Activated T-cell treated with anti-CD3 and anti-CD28 coated beads, Interleukin-2, amount 50 U/mL, for 4 hours (primary cell): ENCODE data around the gene GCNT2. TPM values are rescaled to one million over a fixed set of nuclear protein-coding genes. Genes with fewer than 3 reads are reported as not detected.
"Not testable (repeated sequence)": the region's sequence is repeated elsewhere in the genome, so short reads cannot be mapped to it uniquely, and the experiment has no call there.

Experiments used
- ATAC-seq, 2 donors: fragments of 200-7000 bp; cut with Tn5 transposase; one replicate each; pipeline ENCODE4 v1.10.0; 2021
- DNase-seq: peaks from one replicate; pipeline ENCODE4 v3.0.0-alpha.2; 2020
- H3K27me3 Mint-ChIP-seq: one replicate; pipeline ENCODE4 v1.8.0; 2021; ENCODE audit warnings: low read depth, mixed read lengths
- H3K36me3 Mint-ChIP-seq: one replicate; pipeline ENCODE4 v1.8.0; 2022; ENCODE audit warnings: mixed read lengths; ENCODE audit not compliant: insufficient read depth
- H3K4me1 Mint-ChIP-seq: one replicate; pipeline ENCODE4 v1.8.0; 2021; ENCODE audit warnings: low read depth, mixed read lengths
- H3K4me3 Mint-ChIP-seq: one replicate; pipeline ENCODE4 v1.8.0; 2021; ENCODE audit warnings: mild to moderate bottlenecking, moderate library complexity, mixed read lengths
- H3K9me3 Mint-ChIP-seq: one replicate; pipeline ENCODE4 v1.8.0; 2021; ENCODE audit warnings: mixed read lengths
- total RNA-seq, 3 donors: library from RNA; stranded (reverse); gene quantifications; one replicate each; pipeline ENCODE4 v1.2.1, GENCODE V29; 2021

The GCNT2 gene
- under 1 TPM; 0.71 to 0.92 (median 0.78) TPM for total RNA-seq

DNA sequence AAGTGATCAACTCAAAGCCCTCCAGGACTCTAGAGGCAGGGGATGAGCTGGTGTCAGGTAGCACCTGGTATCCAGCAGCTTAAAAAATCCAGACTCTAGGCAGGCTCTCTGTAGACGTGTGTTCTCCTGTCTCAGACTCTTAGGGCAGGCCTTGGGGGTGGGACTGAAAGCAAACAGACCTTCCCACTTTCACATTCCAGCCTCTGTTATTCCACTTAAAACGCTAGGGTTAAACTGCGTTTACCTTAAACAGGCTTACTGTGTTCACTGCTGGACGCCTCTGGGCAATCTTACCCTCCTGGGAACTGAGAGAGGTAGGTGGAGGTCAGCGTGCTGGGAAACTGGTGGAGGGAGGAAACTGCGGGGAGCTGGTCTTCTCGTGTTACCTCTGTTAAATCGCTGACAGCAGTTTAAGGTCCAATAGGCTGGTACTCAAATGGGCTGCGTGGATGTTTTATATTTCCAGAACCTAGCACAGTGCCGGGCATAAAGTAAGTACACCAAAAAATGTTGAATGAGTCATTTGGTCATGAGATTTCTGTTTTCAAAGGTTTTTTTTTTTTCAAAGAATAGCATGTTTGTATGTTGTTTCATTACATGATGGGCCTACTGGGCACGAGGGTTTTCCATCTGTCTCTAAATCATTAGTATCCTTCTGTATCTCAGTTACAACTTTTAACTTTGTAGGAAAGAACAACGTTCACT, at the start of gene GCNT2:
TSS of gene GCNT2 (plus strand) at position 248 of the 705 bp plus-strand sequence. CDS start 7,561 bp downstream, outside the sequence.
- no peak within 1 kb of the TSS for H3K4me3 Mint-ChIP-seq

DNA sequence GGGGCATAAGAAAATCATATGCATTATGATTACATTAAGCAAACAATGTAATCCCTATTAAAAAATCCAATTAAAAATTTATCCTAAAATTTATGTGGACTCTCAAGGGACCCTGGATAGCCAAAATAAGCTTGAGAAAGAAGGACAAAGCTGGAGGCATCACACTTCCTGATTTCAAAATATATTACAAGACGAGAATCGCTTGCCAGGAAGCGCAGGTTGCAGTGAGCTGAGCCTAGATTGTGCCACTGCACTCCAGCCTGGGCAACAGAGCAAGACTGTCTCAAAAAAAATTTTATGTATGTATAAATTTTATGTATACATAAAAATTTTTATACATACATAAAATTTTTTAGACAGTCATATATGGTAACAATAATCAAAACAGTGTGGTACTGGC, 48.5 kb upstream of the GCNT2 start:
- no peak for ATAC-seq
- Mint-ChIP-seq H3K27me3 (peaks cover 11% of the 10 kb centered on the region), H3K9me3 (no peaks in the 10 kb centered on the region), H3K4me3 (no peak overlapping the region), H3K36me3 (no peaks in the 10 kb centered on the region), H3K4me1 (no peaks in the 10 kb centered on the region)
- DNase-seq, result no peak

More for the DNA sequence above, at the start of gene GCNT2:
- ATAC-seq (no peak), DNase-seq (no peak)
- Mint-ChIP-seq H3K36me3 (no peaks in the 10 kb centered on the region), H3K9me3 (no peaks in the 10 kb centered on the region), H3K4me1 (no peaks in the 10 kb centered on the region), H3K27me3 (no peaks in the 10 kb centered on the region)

DNA sequence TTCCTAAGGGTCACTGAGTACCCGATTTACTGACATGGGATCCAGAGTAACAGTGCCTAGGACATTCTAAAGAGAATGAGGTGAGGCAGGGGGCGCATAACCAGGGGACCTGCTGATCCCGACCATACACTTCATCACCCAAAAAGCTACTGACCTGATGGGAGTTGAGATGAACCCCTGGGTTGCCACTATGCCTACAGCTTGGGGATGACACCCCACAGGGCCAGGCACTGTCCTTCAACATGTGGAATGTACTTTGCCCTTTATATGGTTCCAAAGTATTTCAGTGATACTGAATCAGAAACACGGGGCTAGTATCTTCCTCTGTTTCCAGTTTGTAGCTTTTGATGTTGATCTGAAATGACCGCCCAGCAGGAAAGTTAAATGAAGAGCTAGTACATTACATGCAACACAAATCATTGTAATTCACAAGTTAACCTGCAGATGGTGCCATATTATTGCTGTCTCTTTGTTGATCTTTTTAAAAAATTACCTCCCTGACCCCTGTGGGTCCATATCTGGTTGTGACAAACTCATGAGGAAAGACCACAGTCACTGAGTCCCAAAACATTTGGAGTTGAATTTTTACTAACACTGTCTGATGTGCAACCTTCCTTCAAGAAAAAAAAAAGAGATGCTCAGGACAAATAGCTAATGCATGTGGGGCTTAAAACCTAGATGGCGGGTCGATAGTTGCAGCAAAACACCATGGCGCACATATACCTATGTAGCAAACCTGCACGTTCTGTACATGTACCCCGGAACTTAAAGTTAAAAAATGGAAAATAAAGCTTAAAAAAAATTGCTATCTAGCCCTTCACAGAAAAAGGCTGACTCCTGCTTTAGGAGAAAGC, 42.7 kb upstream of the GCNT2 start:
- Mint-ChIP-seq H3K4me3 (no peak overlapping the region), H3K36me3 (no peaks in the 10 kb centered on the region), H3K9me3 (no peaks in the 10 kb centered on the region), H3K27me3 (peaks cover 15% of the 10 kb centered on the region), H3K4me1 (no peaks in the 10 kb centered on the region)
- ATAC-seq (no peak), DNase-seq (no peak)

DNA sequence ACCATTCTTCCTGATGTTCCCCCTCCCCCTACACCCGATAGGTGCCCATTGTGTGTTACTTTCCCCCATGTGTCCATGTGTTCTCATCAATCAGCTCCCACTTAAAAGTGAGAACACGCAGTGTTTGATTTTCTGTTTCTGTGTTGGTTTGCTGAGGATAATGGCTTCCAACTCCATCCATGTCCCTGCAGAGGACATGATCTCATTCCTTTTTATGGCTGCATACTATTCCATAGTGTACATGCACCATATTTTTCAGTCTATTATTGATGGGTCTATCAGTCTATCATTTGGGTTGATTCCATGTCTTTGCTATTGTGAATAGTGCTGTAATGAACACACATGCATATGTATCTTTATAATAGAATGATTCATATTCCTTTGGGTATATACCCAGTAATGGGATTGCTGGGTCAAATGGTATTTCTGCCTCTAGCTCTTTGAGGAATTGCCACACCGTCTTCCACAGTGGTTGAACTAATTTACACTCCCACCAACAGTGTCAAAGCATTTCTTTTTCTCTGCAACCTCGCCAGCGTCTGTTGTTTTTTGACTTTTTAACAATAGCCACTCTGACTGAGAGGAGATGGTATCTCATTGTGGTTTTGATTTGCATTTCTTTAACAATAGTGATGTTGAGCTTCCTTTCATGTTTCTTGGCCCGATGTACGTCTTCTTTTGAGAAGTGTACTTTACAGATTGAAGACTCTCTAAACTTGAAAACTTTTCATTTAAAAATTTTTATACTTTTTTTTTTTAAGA, 41.0 kb upstream of the GCNT2 start:
- Mint-ChIP-seq H3K4me3 (no peak overlapping the region), H3K9me3 (no peaks in the 10 kb centered on the region), H3K36me3 (no peaks in the 10 kb centered on the region), H3K27me3 (peaks cover 15% of the 10 kb centered on the region), H3K4me1 (no peaks in the 10 kb centered on the region)
- no peak for DNase-seq
- ATAC-seq, result no peak

DNA sequence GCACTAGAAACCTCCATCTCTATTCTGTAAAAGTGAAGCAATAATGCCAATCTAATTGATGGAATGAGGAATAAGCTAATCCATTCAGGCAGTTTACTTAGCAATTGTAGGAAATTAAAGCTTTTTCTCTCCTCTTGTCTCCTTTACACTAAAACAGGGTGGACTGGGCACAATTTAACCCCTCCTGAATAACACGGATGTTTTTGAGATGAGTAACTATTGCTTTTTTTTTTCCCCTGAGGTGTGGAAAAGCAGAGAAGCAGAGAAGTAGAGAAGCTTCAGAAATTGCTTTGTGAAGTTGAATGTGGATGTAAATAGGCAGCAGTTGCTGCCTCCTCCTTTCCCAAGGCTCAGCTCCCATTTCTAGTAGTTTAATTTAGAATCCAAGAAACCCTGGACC, 40.0 kb upstream of the GCNT2 start:
- Mint-ChIP-seq H3K27me3 (peaks cover 12% of the 10 kb centered on the region), H3K4me1 (no peaks in the 10 kb centered on the region), H3K4me3 (no peak overlapping the region), H3K9me3 (no peaks in the 10 kb centered on the region), H3K36me3 (no peaks in the 10 kb centered on the region)
- ATAC-seq, result no peak
- no peak for DNase-seq

DNA sequence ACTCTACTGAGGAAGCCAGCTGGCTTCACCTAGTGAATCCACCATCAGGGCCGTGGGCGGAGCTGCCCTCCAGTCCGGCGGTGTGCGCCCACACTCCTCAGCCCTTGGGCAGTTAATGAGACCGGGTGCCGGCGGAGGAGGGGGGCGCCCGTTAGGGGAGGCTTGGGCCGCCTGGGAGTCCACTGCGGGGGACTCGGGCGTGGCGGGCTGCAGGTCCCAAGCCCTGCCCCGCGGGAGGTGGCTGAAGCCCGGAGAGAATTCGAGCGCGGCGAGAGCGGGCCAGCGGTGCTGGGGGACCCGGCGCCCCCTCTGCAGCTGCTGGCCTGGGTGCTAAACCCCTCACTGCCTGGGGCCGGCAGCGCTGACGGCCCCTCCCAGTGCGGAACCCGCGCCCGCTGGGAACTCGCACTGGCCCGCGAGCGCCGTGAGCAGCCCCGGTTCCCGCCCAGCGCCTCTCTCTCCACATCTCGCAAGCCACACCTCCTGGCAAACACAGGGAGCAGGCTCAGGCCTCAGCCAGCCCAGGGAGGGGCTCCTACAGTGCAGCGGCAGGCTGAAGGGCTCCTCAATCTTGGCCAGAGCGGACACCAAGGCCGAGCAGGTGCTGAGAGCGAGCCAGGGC, 38.4 kb upstream of the GCNT2 start:
- DNase-seq, result no peak
- Mint-ChIP-seq H3K27me3 (peaks cover 12% of the 10 kb centered on the region), H3K36me3 (no peaks in the 10 kb centered on the region), H3K9me3 (no peaks in the 10 kb centered on the region), H3K4me1 (no peaks in the 10 kb centered on the region), H3K4me3 (no peak overlapping the region)
- no peak for ATAC-seq

DNA sequence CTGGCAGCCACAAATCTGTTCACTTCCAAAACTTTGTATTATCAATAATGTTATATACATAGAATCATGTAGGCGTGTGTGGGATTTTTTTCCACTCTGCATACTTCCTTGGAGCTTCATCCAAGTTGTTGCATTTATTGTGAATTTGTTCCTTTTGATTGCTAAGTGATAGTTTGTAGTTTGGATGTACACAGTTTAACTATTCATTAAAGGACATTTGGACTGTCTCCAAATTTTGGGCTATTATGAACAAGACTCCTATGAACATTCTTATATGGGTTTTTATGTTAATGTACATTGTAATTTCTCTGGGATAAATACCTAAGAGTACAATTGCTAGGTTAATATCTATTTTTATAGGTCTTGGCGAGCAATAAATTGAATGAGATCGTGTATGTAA, 36.2 kb upstream of the GCNT2 start:
- Mint-ChIP-seq H3K36me3 (no peaks in the 10 kb centered on the region), H3K4me3 (no peak overlapping the region), H3K27me3 (peaks cover 4% of the 10 kb centered on the region), H3K4me1 (no peaks in the 10 kb centered on the region), H3K9me3 (no peaks in the 10 kb centered on the region)
- ATAC-seq, result no peak
- DNase-seq, result no peak

DNA sequence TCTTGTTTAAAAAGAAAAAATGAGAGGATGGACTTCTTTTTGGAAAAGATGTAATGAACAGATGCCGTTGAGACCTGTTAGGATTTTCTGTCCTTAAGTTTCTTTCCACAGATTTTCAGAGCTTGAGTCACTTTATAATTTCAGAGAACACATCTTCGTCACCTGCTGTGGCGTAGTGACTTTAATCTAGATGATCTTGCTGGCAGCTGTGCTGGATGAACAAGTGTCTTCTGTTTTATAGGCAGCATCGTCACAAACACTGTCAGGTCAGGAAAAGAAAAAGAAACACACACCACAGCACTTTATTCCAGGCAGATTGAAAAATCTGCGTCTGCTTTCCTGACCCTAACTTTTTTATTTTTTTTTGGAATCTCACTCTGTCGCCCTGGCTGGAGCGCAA, 35.7 kb upstream of the GCNT2 start:
- DNase-seq (no peak), ATAC-seq (no peak)
- H3K4me1 Mint-ChIP-seq, result no peaks in the 10 kb centered on the region
- H3K36me3 Mint-ChIP-seq, result no peaks in the 10 kb centered on the region
- H3K9me3 Mint-ChIP-seq, result no peaks in the 10 kb centered on the region
- no peak overlapping the region for H3K4me3 Mint-ChIP-seq
- H3K27me3 Mint-ChIP-seq, result peaks cover 4% of the 10 kb centered on the region

DNA sequence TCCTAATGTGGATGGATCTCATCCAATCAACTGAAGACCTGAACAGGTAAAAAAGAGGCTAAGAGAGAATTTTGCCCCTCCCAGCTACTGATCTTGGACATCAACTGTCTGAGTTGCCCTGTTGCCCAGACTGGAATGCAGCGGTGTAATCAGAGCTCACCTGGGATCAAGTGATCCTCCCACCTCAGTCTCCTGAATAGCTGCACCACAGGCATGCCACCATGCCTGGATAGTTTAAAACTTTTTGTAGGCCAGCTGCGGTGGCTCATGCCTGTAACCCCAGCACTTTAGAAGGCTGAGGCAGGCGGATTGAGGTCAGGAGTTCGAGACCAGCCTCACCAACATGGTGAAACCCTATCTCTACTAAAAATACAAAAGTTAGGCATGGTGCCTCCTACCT, 34.9 kb upstream of the GCNT2 start:
- no peak for ATAC-seq
- Mint-ChIP-seq H3K27me3 (peaks cover 4% of the 10 kb centered on the region), H3K4me3 (no peak overlapping the region), H3K36me3 (no peaks in the 10 kb centered on the region), H3K4me1 (no peaks in the 10 kb centered on the region), H3K9me3 (no peaks in the 10 kb centered on the region)
- DNase-seq, result no peak

DNA sequence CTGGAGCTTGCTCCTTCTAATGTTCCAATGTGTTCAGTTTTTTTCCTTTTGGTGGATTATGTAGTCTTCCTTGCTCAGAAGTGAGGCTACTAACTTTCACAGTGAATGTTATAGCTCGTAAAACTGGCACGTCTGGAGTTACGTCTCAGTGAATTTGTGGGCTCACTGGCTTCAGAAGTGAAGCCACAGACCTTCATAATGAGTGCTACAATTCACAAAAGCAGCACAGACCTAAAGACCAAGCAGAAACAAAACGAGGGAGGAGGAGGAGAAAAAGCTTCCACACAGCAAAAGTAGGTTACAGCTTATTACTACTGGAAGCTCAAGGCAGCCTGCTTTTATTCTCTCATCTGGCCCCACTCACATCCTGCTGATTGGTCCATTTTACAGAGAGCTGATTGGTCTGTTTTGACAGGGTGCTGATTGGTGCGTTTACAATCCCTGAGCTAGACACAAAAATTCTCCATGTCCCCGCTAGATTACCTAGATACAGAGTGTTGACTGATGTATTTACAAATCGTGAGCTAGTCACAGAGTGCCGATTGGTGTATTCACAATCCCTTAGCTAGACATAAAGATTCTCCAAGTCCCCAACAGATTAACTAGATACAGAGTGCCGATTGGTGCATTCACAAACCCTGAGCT, 34.1 kb upstream of the GCNT2 start:
- not testable (repeated sequence) for ATAC-seq, H3K4me3 Mint-ChIP-seq, H3K4me1 Mint-ChIP-seq

DNA sequence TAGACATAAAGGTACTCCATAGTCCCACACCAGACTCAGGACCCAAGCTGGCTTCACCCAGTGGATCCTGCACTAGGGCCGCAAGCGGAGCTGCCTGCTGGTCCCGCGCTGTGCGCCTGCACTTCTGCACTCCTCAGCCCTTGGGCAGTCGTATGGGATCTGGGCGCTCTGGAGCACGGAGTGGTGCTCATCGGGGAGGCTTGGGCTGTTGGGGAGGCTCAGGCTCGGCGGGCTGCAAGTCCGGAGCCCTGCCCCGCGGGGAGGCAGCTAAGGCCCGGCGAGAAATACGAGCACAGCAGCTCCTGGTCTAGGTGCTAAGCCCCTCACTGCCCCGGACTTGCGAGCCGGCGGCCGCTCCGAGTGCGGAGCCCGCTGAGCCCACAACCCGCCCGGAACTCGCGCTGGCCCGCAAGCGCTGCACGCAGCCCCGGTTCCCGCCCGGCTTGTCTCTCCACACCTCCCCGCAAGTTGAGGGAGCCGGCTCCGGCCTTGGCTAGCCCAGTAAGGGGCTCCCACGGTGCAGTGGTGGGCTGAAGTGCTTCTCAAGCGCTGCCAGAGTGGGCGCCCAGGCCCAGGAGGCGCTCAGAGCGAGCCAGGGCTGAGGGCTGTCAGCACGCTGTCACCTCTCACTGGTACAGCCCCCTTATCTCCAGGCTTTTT, 33.4 kb upstream of the GCNT2 start:
- Mint-ChIP-seq H3K27me3 (peaks cover 4% of the 10 kb centered on the region), H3K9me3 (no peaks in the 10 kb centered on the region), H3K36me3 (no peaks in the 10 kb centered on the region), H3K4me3 (no peak overlapping the region), H3K4me1 (no peaks in the 10 kb centered on the region)
- ATAC-seq, result no peak
- no peak for DNase-seq

More for the DNA sequence above, 34.1 kb upstream of the GCNT2 start:
- H3K36me3 Mint-ChIP-seq, H3K27me3 Mint-ChIP-seq, DNase-seq, H3K9me3 Mint-ChIP-seq: not testable (repeated sequence)

DNA sequence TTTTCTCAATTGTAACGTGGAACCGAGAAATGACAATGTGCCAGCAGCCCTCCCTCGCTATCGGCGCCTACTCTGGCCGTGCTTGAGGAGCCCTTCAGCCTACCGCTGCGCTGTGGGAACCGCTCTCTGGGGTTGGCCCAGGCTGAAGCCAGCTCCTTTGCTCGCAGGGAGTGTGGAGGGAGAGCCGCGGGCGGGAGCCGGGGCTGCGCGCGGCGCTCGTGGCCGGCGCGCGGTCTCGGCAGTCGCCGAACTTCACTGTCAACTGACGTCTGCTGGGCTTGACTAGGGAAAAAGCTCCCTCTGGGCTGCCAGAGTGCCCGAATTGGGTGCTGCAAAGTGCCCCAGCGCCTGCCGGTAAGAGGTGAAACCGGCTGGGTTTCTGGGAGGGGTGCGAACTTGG, 29.7 kb upstream of the GCNT2 start:
- no peak for ATAC-seq
- Mint-ChIP-seq H3K9me3 (no peaks in the 10 kb centered on the region), H3K27me3 (peaks cover 18% of the 10 kb centered on the region)

DNA sequence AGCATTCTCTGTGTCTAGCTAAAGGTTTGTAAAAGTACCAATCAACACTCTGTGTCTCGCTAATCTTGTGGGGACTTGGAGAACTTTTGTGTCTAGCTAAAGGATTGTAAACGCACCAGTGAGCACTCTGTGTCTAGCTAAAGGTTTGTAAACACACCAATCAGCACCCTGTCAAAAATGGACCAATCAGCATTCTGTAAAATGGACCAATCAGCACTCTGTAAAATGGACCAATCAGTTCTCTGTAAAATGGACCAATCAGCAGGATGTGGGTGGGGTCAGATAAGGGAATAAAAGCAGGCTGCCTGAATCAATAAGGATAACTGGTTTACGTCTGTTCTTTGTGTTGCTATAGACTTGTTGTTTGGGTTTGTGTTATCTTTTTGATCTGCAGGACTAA, 29.2 kb upstream of the GCNT2 start:
- DNase-seq, H3K9me3 Mint-ChIP-seq: not testable (repeated sequence)
- peaks cover 18% of the 10 kb centered on the region for H3K27me3 Mint-ChIP-seq

More for the DNA sequence above, 29.7 kb upstream of the GCNT2 start:
- Mint-ChIP-seq H3K36me3 (no peaks in the 10 kb centered on the region), H3K4me1 (no peaks in the 10 kb centered on the region), H3K4me3 (no peak overlapping the region)
- no peak for DNase-seq

More for the DNA sequence above, 29.2 kb upstream of the GCNT2 start:
- H3K4me1 Mint-ChIP-seq, ATAC-seq, H3K4me3 Mint-ChIP-seq, H3K36me3 Mint-ChIP-seq: not testable (repeated sequence)
